B cell (primary cell): ENCODE results near the gene ICE2.

ENCODE experiments used
- EZH2 ChIP-seq: IDR thresholded peaks from 2 replicates; pipeline ENCODE4 v1.6.1; 2012; ENCODE audit warnings: borderline replicate concordance, low read depth, mild to moderate bottlenecking, moderate library complexity, low read length; ENCODE audit not compliant: insufficient read depth, poor library complexity, severe bottlenecking
- TF ChIP-seq, protein P1 (sequence below): fragments of 200-600 bp; IDR thresholded peaks from one replicate; pipeline ENCODE4 v1.8.0; 2022; ENCODE audit warnings: antibody characterized with exemption, mild to moderate bottlenecking

DNA sequence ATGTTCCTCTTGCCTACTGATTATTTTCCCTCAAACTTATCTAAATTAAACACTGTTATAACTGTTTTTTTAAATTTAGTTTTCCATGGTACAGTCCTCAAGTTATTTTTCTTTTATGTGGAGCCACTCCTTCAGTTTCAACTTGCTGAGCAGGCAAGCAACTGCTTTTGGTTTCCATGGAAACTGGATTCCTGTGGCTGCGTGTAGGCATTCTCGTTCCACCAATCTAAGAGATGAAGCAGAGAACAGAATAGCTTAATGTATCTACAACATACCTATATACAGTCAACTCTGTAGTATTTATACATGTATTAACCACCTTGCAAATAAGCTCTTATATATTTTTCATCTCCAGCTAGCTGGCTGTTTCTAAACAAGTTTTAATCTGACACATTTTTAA is 55.4 kb downstream of the ICE2 start:
- TF ChIP-seq, protein P1, sequence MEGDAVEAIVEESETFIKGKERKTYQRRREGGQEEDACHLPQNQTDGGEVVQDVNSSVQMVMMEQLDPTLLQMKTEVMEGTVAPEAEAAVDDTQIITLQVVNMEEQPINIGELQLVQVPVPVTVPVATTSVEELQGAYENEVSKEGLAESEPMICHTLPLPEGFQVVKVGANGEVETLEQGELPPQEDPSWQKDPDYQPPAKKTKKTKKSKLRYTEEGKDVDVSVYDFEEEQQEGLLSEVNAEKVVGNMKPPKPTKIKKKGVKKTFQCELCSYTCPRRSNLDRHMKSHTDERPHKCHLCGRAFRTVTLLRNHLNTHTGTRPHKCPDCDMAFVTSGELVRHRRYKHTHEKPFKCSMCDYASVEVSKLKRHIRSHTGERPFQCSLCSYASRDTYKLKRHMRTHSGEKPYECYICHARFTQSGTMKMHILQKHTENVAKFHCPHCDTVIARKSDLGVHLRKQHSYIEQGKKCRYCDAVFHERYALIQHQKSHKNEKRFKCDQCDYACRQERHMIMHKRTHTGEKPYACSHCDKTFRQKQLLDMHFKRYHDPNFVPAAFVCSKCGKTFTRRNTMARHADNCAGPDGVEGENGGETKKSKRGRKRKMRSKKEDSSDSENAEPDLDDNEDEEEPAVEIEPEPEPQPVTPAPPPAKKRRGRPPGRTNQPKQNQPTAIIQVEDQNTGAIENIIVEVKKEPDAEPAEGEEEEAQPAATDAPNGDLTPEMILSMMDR, result no peak
- TF ChIP-seq EZH2, result no peak
